ENCODE results near the gene DNAJC11. TPM values are rescaled to one million over a fixed set of nuclear protein-coding genes. Genes with fewer than 3 reads are reported as not detected.

DNAJC11 gene
- total RNA-seq, 1 donor from 2014 or later = 74.1 TPM

DNA sequence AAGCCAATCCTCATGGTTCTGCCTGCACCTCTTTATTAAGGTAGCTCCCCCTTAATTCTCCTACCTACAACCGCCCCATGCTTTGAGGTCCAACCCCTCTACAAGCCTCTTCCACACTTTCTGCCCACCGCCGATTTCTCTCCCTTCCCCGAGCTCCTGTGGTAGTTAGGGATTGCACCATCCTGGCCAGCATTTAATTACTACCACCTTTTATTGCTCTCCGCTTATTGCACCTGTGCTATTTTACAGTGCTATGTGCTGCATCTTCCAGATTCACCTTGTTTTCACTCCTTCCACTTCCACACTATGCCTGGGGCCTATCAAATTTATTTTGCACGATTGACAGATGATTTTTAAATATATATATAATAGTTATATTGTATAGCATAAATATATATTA lies 29.3 kb upstream of the DNAJC11 start:
- Mint-ChIP-seq H3K4me1 (ENCODE audit: low read depth, unreplicated experiment) (no peaks in the 10 kb centered on the region), H3K4me3 (ENCODE audit: unreplicated experiment) (no peak overlapping the region), H3K27ac (ENCODE audit: unreplicated experiment) (no peak overlapping the region), H3K27me3 (ENCODE audit: unreplicated experiment) (peaks cover 5% of the 10 kb centered on the region), H3K9me3 (ENCODE audit: unreplicated experiment) (peaks cover 2% of the 10 kb centered on the region), H3K36me3 (ENCODE audit: unreplicated experiment) (no peaks in the 10 kb centered on the region)
- DNase-seq = no peak
- TF ChIP-seq, protein P1, sequence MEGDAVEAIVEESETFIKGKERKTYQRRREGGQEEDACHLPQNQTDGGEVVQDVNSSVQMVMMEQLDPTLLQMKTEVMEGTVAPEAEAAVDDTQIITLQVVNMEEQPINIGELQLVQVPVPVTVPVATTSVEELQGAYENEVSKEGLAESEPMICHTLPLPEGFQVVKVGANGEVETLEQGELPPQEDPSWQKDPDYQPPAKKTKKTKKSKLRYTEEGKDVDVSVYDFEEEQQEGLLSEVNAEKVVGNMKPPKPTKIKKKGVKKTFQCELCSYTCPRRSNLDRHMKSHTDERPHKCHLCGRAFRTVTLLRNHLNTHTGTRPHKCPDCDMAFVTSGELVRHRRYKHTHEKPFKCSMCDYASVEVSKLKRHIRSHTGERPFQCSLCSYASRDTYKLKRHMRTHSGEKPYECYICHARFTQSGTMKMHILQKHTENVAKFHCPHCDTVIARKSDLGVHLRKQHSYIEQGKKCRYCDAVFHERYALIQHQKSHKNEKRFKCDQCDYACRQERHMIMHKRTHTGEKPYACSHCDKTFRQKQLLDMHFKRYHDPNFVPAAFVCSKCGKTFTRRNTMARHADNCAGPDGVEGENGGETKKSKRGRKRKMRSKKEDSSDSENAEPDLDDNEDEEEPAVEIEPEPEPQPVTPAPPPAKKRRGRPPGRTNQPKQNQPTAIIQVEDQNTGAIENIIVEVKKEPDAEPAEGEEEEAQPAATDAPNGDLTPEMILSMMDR (IDR thresholded peaks at IDR 0.05; ENCODE audit: partially characterized antibody, unreplicated experiment) = no peak

DNA sequence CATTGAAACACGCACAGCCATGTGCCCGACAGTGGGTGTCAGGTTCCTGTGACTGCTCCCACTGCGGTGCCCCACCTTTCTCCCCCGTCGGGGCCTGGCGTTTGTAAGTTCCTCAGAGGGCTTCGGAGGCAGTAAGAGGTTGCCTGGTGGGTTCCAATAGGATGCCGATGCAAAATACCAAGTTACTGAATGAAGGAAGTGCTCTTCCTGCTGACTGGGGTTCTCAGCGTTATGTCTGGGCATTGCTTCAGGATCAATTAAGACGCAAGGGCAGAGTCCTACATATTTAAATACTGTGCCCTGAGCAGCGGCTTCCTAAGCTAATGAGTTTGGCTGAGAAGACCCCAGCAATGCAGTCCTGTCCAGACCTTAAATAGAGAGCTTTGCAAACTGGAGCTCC lies 28.9 kb upstream of the DNAJC11 start:
- Mint-ChIP-seq H3K36me3 (ENCODE audit: unreplicated experiment) (no peaks in the 10 kb centered on the region), H3K4me3 (ENCODE audit: unreplicated experiment) (no peak overlapping the region), H3K9me3 (ENCODE audit: unreplicated experiment) (peaks cover 2% of the 10 kb centered on the region), H3K27ac (ENCODE audit: unreplicated experiment) (no peak overlapping the region), H3K4me1 (ENCODE audit: low read depth, unreplicated experiment) (no peaks in the 10 kb centered on the region), H3K27me3 (ENCODE audit: unreplicated experiment) (peaks cover 5% of the 10 kb centered on the region)
- DNase-seq = no peak
- TF ChIP-seq, protein P1 (IDR thresholded peaks at IDR 0.05; ENCODE audit: partially characterized antibody, unreplicated experiment) = no peak

DNA sequence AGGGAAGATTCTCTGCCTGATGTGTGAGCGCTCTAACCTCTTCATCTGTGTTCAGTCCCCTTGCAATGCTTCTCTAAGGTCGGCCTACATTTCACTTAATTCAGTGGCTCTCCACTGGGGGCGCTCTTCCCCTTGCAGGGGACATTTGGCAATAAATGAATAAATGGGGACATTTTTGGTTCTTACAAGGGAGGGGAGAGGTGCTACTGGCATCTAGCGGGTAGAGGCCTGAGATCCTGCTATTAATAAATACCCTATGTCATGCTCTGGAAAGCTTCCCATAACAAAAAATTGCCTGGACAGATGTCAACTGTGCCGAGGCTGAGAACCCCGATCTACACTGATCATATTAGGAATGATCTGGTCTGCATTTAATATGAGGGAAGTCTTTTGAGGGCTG lies 25.9 kb upstream of the DNAJC11 start:
- Mint-ChIP-seq H3K4me3 (ENCODE audit: unreplicated experiment) (no peak overlapping the region), H3K27ac (ENCODE audit: unreplicated experiment) (no peak overlapping the region), H3K36me3 (ENCODE audit: unreplicated experiment) (no peaks in the 10 kb centered on the region), H3K9me3 (ENCODE audit: unreplicated experiment) (no peaks in the 10 kb centered on the region), H3K27me3 (ENCODE audit: unreplicated experiment) (peaks cover 5% of the 10 kb centered on the region), H3K4me1 (ENCODE audit: low read depth, unreplicated experiment) (no peaks in the 10 kb centered on the region)
- peak; percentile 76 for DNase-seq
- TF ChIP-seq, protein P1 (IDR thresholded peaks at IDR 0.05; ENCODE audit: partially characterized antibody, unreplicated experiment) = peak; percentile 95

DNA sequence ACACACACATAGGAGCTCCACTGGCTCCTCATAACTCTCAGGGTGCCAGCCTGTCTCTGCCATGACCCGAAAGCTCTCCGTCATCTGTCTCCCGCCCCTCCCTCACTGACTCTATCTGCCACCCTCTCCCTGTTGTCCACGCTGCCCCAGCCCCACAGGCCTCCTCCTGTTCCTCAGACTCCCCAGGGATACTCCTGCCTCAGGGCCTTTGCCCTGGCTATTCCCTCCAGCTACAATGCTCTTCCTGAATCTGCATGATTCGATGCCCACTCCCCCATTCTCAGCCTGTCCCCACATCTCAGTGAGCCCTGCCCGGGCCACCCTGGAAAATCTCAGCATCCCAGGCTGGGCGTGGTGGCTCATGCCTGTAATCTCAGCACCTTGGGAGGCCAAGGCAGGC lies 24.6 kb upstream of the DNAJC11 start:
- no peak overlapping the region for H3K27ac Mint-ChIP-seq (ENCODE audit: unreplicated experiment)
- no peak overlapping the region for H3K4me3 Mint-ChIP-seq (ENCODE audit: unreplicated experiment)
- TF ChIP-seq, protein P1 (IDR thresholded peaks at IDR 0.05; ENCODE audit: partially characterized antibody, unreplicated experiment) = no peak
- H3K36me3 Mint-ChIP-seq (ENCODE audit: unreplicated experiment) = no peaks in the 10 kb centered on the region
- H3K9me3 Mint-ChIP-seq (ENCODE audit: unreplicated experiment) = no peaks in the 10 kb centered on the region
- DNase-seq = no peak
- peaks cover 5% of the 10 kb centered on the region for H3K27me3 Mint-ChIP-seq (ENCODE audit: unreplicated experiment)
- no peaks in the 10 kb centered on the region for H3K4me1 Mint-ChIP-seq (ENCODE audit: low read depth, unreplicated experiment)

DNA sequence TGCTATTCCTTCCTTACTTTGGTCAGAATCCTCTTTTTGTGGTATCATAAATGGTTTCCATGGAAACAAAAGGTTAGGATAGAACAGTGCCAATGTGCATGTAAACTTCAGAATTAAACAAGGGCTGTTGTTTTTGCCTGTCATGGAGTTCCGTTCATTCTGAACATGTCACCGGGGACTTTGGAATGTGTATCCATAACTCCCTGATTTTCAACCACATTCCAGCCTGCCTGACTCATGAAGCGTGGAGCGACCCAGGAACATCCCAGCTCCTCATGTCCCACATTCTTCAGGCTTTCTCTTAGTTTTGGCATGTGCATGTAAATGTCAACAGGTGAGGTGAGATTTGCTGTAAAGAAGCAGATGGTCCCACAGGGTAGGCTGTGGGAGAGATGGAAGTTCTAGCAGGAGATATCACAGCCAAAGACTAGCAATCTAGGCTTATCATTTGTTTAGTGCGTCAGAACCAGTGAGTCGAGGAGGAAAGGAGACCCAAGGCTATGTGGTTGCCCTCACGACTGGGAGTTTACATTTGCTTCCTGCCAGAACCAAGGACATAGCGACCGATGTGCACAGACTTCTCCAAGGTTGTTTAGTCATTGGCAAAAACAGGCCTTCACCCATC lies 23.0 kb upstream of the DNAJC11 start:
- no peak for DNase-seq
- Mint-ChIP-seq H3K36me3 (ENCODE audit: unreplicated experiment) (no peaks in the 10 kb centered on the region), H3K27ac (ENCODE audit: unreplicated experiment) (no peak overlapping the region), H3K4me3 (ENCODE audit: unreplicated experiment) (no peak overlapping the region), H3K27me3 (ENCODE audit: unreplicated experiment) (peaks cover 5% of the 10 kb centered on the region), H3K4me1 (ENCODE audit: low read depth, unreplicated experiment) (no peaks in the 10 kb centered on the region), H3K9me3 (ENCODE audit: unreplicated experiment) (peaks cover under 1% of the 10 kb centered on the region)
- TF ChIP-seq, protein P1 (IDR thresholded peaks at IDR 0.05; ENCODE audit: partially characterized antibody, unreplicated experiment) = no peak
